GM12801 (cell line): ENCODE data around the gene PLXNB2.

ENCODE experiments used
- CTCF ChIP-seq: IDR thresholded peaks from one replicate; pipeline ENCODE4 v1.5.1; 2011; ENCODE audit warnings: control low read depth; ENCODE audit not compliant: insufficient read length; ENCODE audit errors: extremely low read depth

Gene PLXNB2

GRCh38 chr22:50343541-50343935, 36.1 kb upstream of the PLXNB2 start:
- TF ChIP-seq CTCF = no peak

GRCh38 chr22:50342651-50343540, 35.5 kb upstream of the PLXNB2 start, which contains the start of gene PPP6R2:
Gene PPP6R2, plus strand, starts transcription at chr22:50343327. Its CDS starts 50,582 bp downstream, at chr22:50393909.
- TF ChIP-seq CTCF = no peak

GRCh38 chr22:50341977-50342650, 34.7 kb upstream of the PLXNB2 start:
- no peak for TF ChIP-seq CTCF

GRCh38 chr22:50339945-50340879, 32.8 kb upstream of the PLXNB2 start:
- no peak for TF ChIP-seq CTCF

- TF ChIP-seq CTCF = no peak
Observed at GRCh38 chr22:50338860-50339462, 31.5 kb upstream of the PLXNB2 start.

- TF ChIP-seq CTCF = no peak
Observed at GRCh38 chr22:50338042-50338573, 30.7 kb upstream of the PLXNB2 start.
